H9 (cell line): ENCODE data around the gene MARK2. TPM values are rescaled to one million over a fixed set of nuclear protein-coding genes. Genes with fewer than 3 reads are reported as not detected.

Experiments
- DNase-seq: peaks from one replicate; pipeline ENCODE4 v3.0.0-alpha.2; 2017
- H2AFZ ChIP-seq: one replicate; pipeline ENCODE4 v1.6.1; 2013; ENCODE audit warnings: mild to moderate bottlenecking, low read length, control low read depth, moderate library complexity
- H2AK5ac ChIP-seq: 2 replicates; pipeline ENCODE4 v1.6.1; 2013; ENCODE audit warnings: low read length, control low read depth, mixed read lengths; ENCODE audit not compliant: insufficient read length
- H2BK120ac ChIP-seq: one replicate; pipeline ENCODE4 v1.6.1; 2013; ENCODE audit warnings: low read depth, mild to moderate bottlenecking, low read length, control low read depth, inconsistent platforms; ENCODE audit not compliant: poor library complexity, severe bottlenecking
- H2BK12ac ChIP-seq: 2 replicates; pipeline ENCODE4 v1.6.1; 2013; ENCODE audit warnings: low read length, control low read depth, mixed read lengths, low read depth; ENCODE audit not compliant: insufficient read length
- H2BK15ac ChIP-seq: 2 replicates; pipeline ENCODE4 v1.6.1; 2013; ENCODE audit warnings: low read depth, low read length, control low read depth
- H2BK20ac ChIP-seq: one replicate; pipeline ENCODE4 v1.6.1; 2013; ENCODE audit warnings: low read depth, mild to moderate bottlenecking, low read length, control low read depth, inconsistent platforms; ENCODE audit not compliant: poor library complexity, severe bottlenecking
- H2BK5ac ChIP-seq: 2 replicates; pipeline ENCODE4 v1.6.1; 2013; ENCODE audit warnings: low read length, control low read depth, mixed read lengths; ENCODE audit not compliant: insufficient read length
- H3K14ac ChIP-seq: 2 replicates; pipeline ENCODE4 v1.6.1; 2013; ENCODE audit warnings: low read length, control low read depth; ENCODE audit not compliant: insufficient read depth
- H3K18ac ChIP-seq: 2 replicates; pipeline ENCODE4 v1.6.1; 2013; ENCODE audit warnings: low read depth, mild to moderate bottlenecking, mixed read lengths, low read length, control low read depth; ENCODE audit not compliant: insufficient read length
- H3K23ac ChIP-seq: 2 replicates; pipeline ENCODE4 v1.6.1; 2013; ENCODE audit warnings: low read length, control low read depth, mixed read lengths, low read depth; ENCODE audit not compliant: insufficient read length
- H3K23me2 ChIP-seq: 2 replicates; pipeline ENCODE4 v1.6.1; 2013; ENCODE audit warnings: low read depth, mild to moderate bottlenecking, mixed read lengths, low read length, control low read depth; ENCODE audit not compliant: insufficient read length, poor library complexity, severe bottlenecking
- H3K27ac ChIP-seq: 2 replicates; pipeline ENCODE4 v1.5.1; 2013; ENCODE audit warnings: low read length, control low read depth, mixed read lengths, low read depth; ENCODE audit not compliant: insufficient read length
- H3K27me3 ChIP-seq: 2 replicates; pipeline ENCODE4 v1.6.1; 2013; ENCODE audit warnings: low read length, control low read depth, inconsistent platforms; ENCODE audit not compliant: insufficient read depth
- H3K4ac ChIP-seq: 2 replicates; pipeline ENCODE4 v1.6.1; 2013; ENCODE audit warnings: low read depth, mild to moderate bottlenecking, control low read depth, inconsistent platforms, low read length, moderate library complexity
- H3K4me1 ChIP-seq: 2 replicates; pipeline ENCODE4 v1.6.1; 2013; ENCODE audit warnings: low read length, control low read depth, inconsistent platforms; ENCODE audit not compliant: insufficient read depth
- H3K4me2 ChIP-seq: 2 replicates; pipeline ENCODE4 v1.6.1; 2013; ENCODE audit warnings: low read length, control low read depth, mixed read lengths; ENCODE audit not compliant: insufficient read length, insufficient read depth
- H3K56ac ChIP-seq: 2 replicates; pipeline ENCODE4 v1.6.1; 2013; ENCODE audit warnings: low read depth, mild to moderate bottlenecking, mixed read lengths, low read length, control low read depth; ENCODE audit not compliant: insufficient read length
- H3K79me1 ChIP-seq: 2 replicates; pipeline ENCODE4 v1.6.1; 2013; ENCODE audit warnings: low read depth, mild to moderate bottlenecking, moderate library complexity, low read length, control low read depth, inconsistent platforms; ENCODE audit not compliant: insufficient read depth, poor library complexity, severe bottlenecking
- H3K79me2 ChIP-seq: 2 replicates; pipeline ENCODE4 v1.6.1; 2013; ENCODE audit warnings: low read length, control low read depth, inconsistent platforms; ENCODE audit not compliant: insufficient read depth
- H3K9ac ChIP-seq: 2 replicates; pipeline ENCODE4 v1.6.1; 2013; ENCODE audit warnings: low read length, control low read depth, mixed read lengths; ENCODE audit not compliant: insufficient read length; ENCODE audit errors: extremely low read depth
- H3K9me3 ChIP-seq: one replicate; pipeline ENCODE4 v1.6.1; 2013; ENCODE audit warnings: low read depth, low read length, inconsistent platforms; ENCODE audit not compliant: control insufficient read depth
- H3T11ph ChIP-seq: one replicate; pipeline ENCODE4 v1.6.1; 2013; ENCODE audit warnings: mild to moderate bottlenecking, low read length, control low read depth, inconsistent platforms
- H4K20me1 ChIP-seq: one replicate; pipeline ENCODE4 v1.6.1; 2013; ENCODE audit not compliant: control insufficient read depth, insufficient read length, insufficient read depth
- H4K5ac ChIP-seq: 2 replicates; pipeline ENCODE4 v1.6.1; 2013; ENCODE audit warnings: low read depth, mild to moderate bottlenecking, mixed read lengths, low read length, control low read depth; ENCODE audit not compliant: insufficient read length
- H4K8ac ChIP-seq: replicated peaks from 2 replicates; pipeline ENCODE4 v1.6.1; 2013; ENCODE audit warnings: low read length, control low read depth, mixed read lengths, low read depth; ENCODE audit not compliant: insufficient read length
- H4K91ac ChIP-seq: 2 replicates; pipeline ENCODE4 v1.6.1; 2013; ENCODE audit warnings: low read depth, mild to moderate bottlenecking, moderate library complexity, mixed read lengths, low read length, control low read depth; ENCODE audit not compliant: insufficient read length
- H3K27ac Mint-ChIP-seq, 3 experiments: 2 replicates in 2 of 3; 3 replicates in 1 of 3; pipeline ENCODE4 v1.8.0; 2020 to 2021; ENCODE audit warnings: mixed read lengths in 3 of 3, mild to moderate bottlenecking in 1 of 3, moderate library complexity in 1 of 3
- H3K27me3 Mint-ChIP-seq: 2 replicates; pipeline ENCODE4 v1.8.0; 2021; ENCODE audit warnings: low read depth, mild to moderate bottlenecking, moderate library complexity, mixed read lengths
- H3K36me3 Mint-ChIP-seq, 3 experiments: 2 replicates in 2 of 3; 3 replicates in 1 of 3; pipeline ENCODE4 v1.8.0; 2020 to 2021; ENCODE audit warnings: low read depth in 3 of 3, mixed read lengths in 3 of 3; ENCODE audit not compliant: insufficient read depth in 1 of 3
- H3K4me1 Mint-ChIP-seq, 2 experiments: 2 replicates each; pipeline ENCODE4 v1.8.0; 2020; ENCODE audit warnings: mixed read lengths in 2 of 2
- H3K4me3 Mint-ChIP-seq, 2 experiments: 2 replicates in 1 of 2; 3 replicates in 1 of 2; pipeline ENCODE4 v1.8.0; 2020 to 2021; ENCODE audit warnings: mild to moderate bottlenecking in 2 of 2, mixed read lengths in 2 of 2, moderate library complexity in 1 of 2
- H3K9me3 Mint-ChIP-seq, 2 experiments: 2 replicates in 1 of 2; 3 replicates in 1 of 2; pipeline ENCODE4 v1.8.0; 2020; ENCODE audit warnings: mild to moderate bottlenecking in 2 of 2, mixed read lengths in 2 of 2, moderate library complexity in 1 of 2
- CTCF ChIP-seq: fragments of 200-600 bp; sonication (generic); conservative IDR thresholded peaks from 3 replicates; pipeline ENCODE4 v1.8.0; 2021; ENCODE audit warnings: antibody characterized with exemption, mild to moderate bottlenecking
- WGBS: extraction: QIAGEN DNeasy Blood & Tissue Kit; methylation state at CpG from one replicate; pipeline ENCODE4 v1.1.7; 2013; ENCODE audit warnings: missing lambda C conversion rate, low lambda C conversion rate, mixed read lengths; ENCODE audit not compliant: insufficient read length; ENCODE audit errors: extremely low coverage; 5-methylcytosine and 5-hydroxymethylcytosine counted together
- total RNA-seq: library from RNA; stranded (reverse); gene quantifications from 2 replicates; pipeline ENCODE4 v1.2.1, GENCODE V29; 2021

The MARK2 gene
- total RNA-seq, 1 experiment from 2014 or later = 45.7 TPM

- DNase-seq = no peak
- Mint-ChIP-seq H3K9me3 (no peaks in the 10 kb centered on the region), H3K27me3 (peaks cover 8% of the 10 kb centered on the region; the same call in 1 of the 2 replicates), H3K36me3 (peaks cover 43 to 70% (median 65%) of the 10 kb centered on the region in 3 experiments; a peak in 6 of 7 replicates), H3K4me1 (peaks cover 27 to 29% of the 10 kb centered on the region in 2 experiments), H3K4me3 (no peak overlapping the region; a peak in 1 of 5 replicates), H3K27ac (no peak overlapping the region)
- Histone ChIP-seq H3K18ac (no peak overlapping the region), H3K56ac (no peak overlapping the region), H4K8ac (no peak overlapping the region), H3K9me3 (no peaks in the 10 kb centered on the region), H2BK20ac (no peak overlapping the region), H3K27me3 (no peaks in the 10 kb centered on the region), H2BK12ac (no peak overlapping the region), H3K79me2 (peaks cover 20% of the 10 kb centered on the region), H4K20me1 (peaks cover 3% of the 10 kb centered on the region), H2BK120ac (no peak overlapping the region), H2BK5ac (no peak overlapping the region), H3K4me2 (no peak overlapping the region), H4K5ac (no peak overlapping the region), H3K23me2 (peaks cover 10% of the 10 kb centered on the region), H3K79me1 (peaks cover 10% of the 10 kb centered on the region), H2AK5ac (no peak overlapping the region), H3K23ac (no peak overlapping the region), H3K4ac (no peak overlapping the region), H3K14ac (no peak overlapping the region), H2AFZ (no peak overlapping the region), H2BK15ac (no peak overlapping the region), H3K27ac (no peak overlapping the region), H4K91ac (no peak overlapping the region), H3K4me1 (peaks cover 3% of the 10 kb centered on the region; the same call in 1 of the 2 replicates), H3K9ac (no peak overlapping the region), H3T11ph (no peak overlapping the region)
- WGBS = no CpG with 5 or more reads among the region's 3 CpGs
- TF ChIP-seq CTCF = no peak
These were observed 22.2 kb upstream of the MARK2 start for GRCh38 chr11:63816732-63817131.
